GM23248 (cell line): ENCODE results near the gene PRKCE. TPM values are rescaled to one million over a fixed set of nuclear protein-coding genes. Genes with fewer than 3 reads are reported as not detected.

Experiments
- DNase-seq: peaks from one replicate; pipeline ENCODE4 v3.0.0-alpha.2; 2015
- H2AFZ ChIP-seq: fragments of 200-600 bp; sonication (generic); 2 replicates; pipeline ENCODE4 v1.6.1; 2016; ENCODE audit warnings: antibody characterized with exemption
- H3F3A ChIP-seq: fragments of 200-600 bp; sonication (generic); 2 replicates; pipeline ENCODE4 v1.6.1; 2016; ENCODE audit warnings: mild to moderate bottlenecking, antibody characterized with exemption, mixed run types; ENCODE audit not compliant: insufficient read depth
- H3K27ac ChIP-seq: fragments of 200-600 bp; sonication (generic); 2 replicates; pipeline ENCODE4 v1.5.1; 2016; ENCODE audit warnings: mild to moderate bottlenecking
- H3K27me3 ChIP-seq: fragments of 200-600 bp; sonication (generic); replicated peaks from 2 replicates; pipeline ENCODE4 v1.6.1; 2016; ENCODE audit warnings: mild to moderate bottlenecking; ENCODE audit not compliant: insufficient read depth
- H3K36me3 ChIP-seq: fragments of 200-600 bp; sonication (generic); 2 replicates; pipeline ENCODE4 v1.6.1; 2016; ENCODE audit warnings: low read depth, mild to moderate bottlenecking
- H3K4me1 ChIP-seq: fragments of 200-600 bp; sonication (generic); 2 replicates; pipeline ENCODE4 v1.6.1; 2016; ENCODE audit warnings: mild to moderate bottlenecking; ENCODE audit not compliant: insufficient read depth
- H3K4me2 ChIP-seq: fragments of 200-600 bp; sonication (generic); one replicate; pipeline ENCODE4 v1.6.1; 2016; ENCODE audit warnings: mild to moderate bottlenecking; ENCODE audit not compliant: unreplicated experiment
- H3K4me3 ChIP-seq: fragments of 200-600 bp; sonication (generic); 2 replicates; pipeline ENCODE4 v1.5.1; 2016; ENCODE audit warnings: mild to moderate bottlenecking
- H3K79me2 ChIP-seq: fragments of 200-600 bp; sonication (generic); 2 replicates; pipeline ENCODE4 v1.6.1; 2016; ENCODE audit warnings: mild to moderate bottlenecking; ENCODE audit not compliant: insufficient read depth
- H3K9ac ChIP-seq: fragments of 200-600 bp; sonication (generic); 2 replicates; pipeline ENCODE4 v1.6.1; 2016; ENCODE audit warnings: mild to moderate bottlenecking
- H3K9me2 ChIP-seq: fragments of 200-600 bp; sonication (generic); 2 replicates; pipeline ENCODE4 v1.6.1; 2016; ENCODE audit warnings: mixed run types, mild to moderate bottlenecking, moderate library complexity; ENCODE audit not compliant: insufficient read depth
- H3K9me3 ChIP-seq: fragments of 200-600 bp; sonication (generic); one replicate; pipeline ENCODE4 v1.6.1; 2017; ENCODE audit warnings: low read depth
- H4K20me1 ChIP-seq: fragments of 200-600 bp; sonication (generic); 2 replicates; pipeline ENCODE4 v1.6.0; 2016; ENCODE audit not compliant: insufficient read depth
- EZH2 ChIP-seq: fragments of 200-600 bp; sonication (generic); IDR thresholded peaks from 2 replicates; pipeline ENCODE4 v1.6.1; 2018; ENCODE audit warnings: antibody characterized with exemption, mild to moderate bottlenecking; ENCODE audit not compliant: insufficient read depth, poor library complexity, severe bottlenecking
- EZH2phosphoT487 ChIP-seq: fragments of 200-600 bp; sonication (generic); IDR thresholded peaks from 2 replicates; pipeline ENCODE4 v1.6.1; 2018; ENCODE audit warnings: antibody characterized with exemption, moderate library complexity, mild to moderate bottlenecking, low read depth; ENCODE audit not compliant: insufficient read depth
- WGBS, 2 experiments: methylation state at CpG; one replicate each; pipeline ENCODE4 v1.1.6; 2015 to 2017; ENCODE audit warnings: low lambda C conversion rate in 2 of 2, low coverage in 1 of 2; ENCODE audit errors: missing lambda C conversion rate in 2 of 2; 5-methylcytosine and 5-hydroxymethylcytosine counted together
- in situ Hi-C: fragments of 300-500 bp; cut with MboI; formaldehyde crosslinking; loops from 2 replicates; pipeline ENCODE4 v1.15.0; 2020
- polyA plus RNA-seq: library from polyadenylated mRNA; unstranded; fragments of >200 nt; fragmentation: Nextera tagmentation; extraction: Ambion mirVana; gene quantifications from 2 replicates; pipeline ENCODE4 v1.2.1, GENCODE V29; 2016
- total RNA-seq: library from RNA; depleted of rRNA; stranded (reverse); fragments of >200 nt; shearing (Covaris generic); gene quantifications from 2 replicates; pipeline ENCODE4 v1.2.3, GENCODE V29; 2014

Gene PRKCE
- total and polyA plus RNA-seq, 2 experiments from 2014 or later = 5.9 to 7.0 TPM

DNA sequence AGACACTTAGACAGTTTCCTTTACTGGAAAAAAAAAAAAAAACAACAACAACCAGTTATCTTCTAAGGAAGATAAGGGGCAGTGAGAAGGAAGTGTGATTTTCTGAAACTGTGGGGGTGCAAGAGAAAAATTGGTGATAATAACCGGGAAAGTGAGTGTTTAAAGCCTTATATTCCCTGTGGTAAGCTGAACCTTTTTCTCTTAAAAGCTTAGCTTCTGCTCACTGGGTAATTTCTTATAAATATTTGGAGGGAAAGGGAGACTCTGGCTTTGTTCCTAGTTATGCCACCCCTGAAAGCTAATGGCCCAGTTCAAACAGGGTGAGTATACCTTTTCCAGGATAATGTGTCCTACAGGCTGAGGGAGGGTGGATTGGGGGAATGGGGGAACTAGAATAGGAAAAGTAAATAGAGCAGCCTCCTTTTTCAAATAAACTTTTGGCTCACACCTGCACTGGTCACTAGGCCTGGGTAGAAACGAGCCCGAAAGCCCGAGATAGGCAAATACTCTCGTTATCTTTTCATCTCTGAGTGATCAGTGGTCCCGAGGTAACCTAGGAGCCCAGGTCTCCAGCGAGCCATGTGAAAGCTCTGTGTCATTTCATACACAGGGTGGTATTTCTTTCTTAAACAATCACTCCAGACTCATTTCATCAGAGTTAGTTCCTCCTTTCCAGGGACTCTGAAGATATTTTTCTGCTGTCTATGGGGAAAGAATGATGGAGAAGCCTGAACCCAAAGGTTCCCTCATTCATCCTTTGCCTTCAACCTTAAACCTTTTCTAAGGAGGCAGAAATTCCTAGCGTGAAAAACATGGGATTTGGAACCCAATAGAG lies 24.9 kb upstream of the PRKCE start:
- Histone ChIP-seq H3K4me2 (no peak overlapping the region), H3K36me3 (no peaks in the 10 kb centered on the region), H3K4me3 (no peak overlapping the region), H3K79me2 (no peaks in the 10 kb centered on the region), H2AFZ (no peak overlapping the region), H4K20me1 (no peaks in the 10 kb centered on the region), H3K9ac (no peak overlapping the region), H3F3A (no peaks in the 10 kb centered on the region), H3K4me1 (no peaks in the 10 kb centered on the region), H3K9me3 (no peaks in the 10 kb centered on the region), H3K27me3 (no peaks in the 10 kb centered on the region), H3K27ac (no peak overlapping the region), H3K9me2 (no peaks in the 10 kb centered on the region)
- TF ChIP-seq EZH2 (no peak), EZH2phosphoT487 (no peak)
- 80 to 81% methylated on average over 8 of the region's 8 CpGs for WGBS, 2 experiments
- DNase-seq = no peak
- in situ Hi-C loops = no loop called here

DNA sequence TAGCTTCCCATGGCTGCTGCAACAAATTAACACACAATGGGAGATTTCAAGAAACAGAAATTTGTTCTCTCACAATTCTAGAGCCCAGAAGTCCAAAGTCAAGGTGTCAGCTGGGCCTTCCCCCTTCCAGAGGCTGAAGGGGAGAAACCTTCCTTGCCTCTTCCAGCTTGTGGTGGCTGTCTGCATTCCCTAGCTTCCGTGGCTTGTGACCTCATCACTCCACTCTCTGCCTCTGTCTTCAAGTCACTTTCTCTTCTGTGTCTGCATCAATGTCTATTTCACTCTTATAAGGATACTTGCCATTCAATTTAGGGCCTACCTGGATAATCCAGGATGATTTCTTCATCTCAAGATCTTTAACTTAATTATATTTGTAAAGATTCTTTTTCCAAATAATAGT lies 23.6 kb upstream of the PRKCE start:
- Histone ChIP-seq H3K9ac (no peak overlapping the region), H3K4me3 (no peak overlapping the region), H3K36me3 (no peaks in the 10 kb centered on the region), H3K4me2 (no peak overlapping the region), H2AFZ (no peak overlapping the region), H3K4me1 (no peaks in the 10 kb centered on the region), H3K9me2 (no peaks in the 10 kb centered on the region), H3F3A (no peaks in the 10 kb centered on the region), H3K79me2 (no peaks in the 10 kb centered on the region), H3K9me3 (no peaks in the 10 kb centered on the region), H3K27ac (no peak overlapping the region), H3K27me3 (no peaks in the 10 kb centered on the region), H4K20me1 (no peaks in the 10 kb centered on the region)
- peak; percentile 58 for DNase-seq
- TF ChIP-seq EZH2phosphoT487 (no peak), EZH2 (no peak)
- WGBS, 2 experiments = 33 to 42% methylated on average over 1 of the region's 1 CpG
- in situ Hi-C loops = no loop called here

DNA sequence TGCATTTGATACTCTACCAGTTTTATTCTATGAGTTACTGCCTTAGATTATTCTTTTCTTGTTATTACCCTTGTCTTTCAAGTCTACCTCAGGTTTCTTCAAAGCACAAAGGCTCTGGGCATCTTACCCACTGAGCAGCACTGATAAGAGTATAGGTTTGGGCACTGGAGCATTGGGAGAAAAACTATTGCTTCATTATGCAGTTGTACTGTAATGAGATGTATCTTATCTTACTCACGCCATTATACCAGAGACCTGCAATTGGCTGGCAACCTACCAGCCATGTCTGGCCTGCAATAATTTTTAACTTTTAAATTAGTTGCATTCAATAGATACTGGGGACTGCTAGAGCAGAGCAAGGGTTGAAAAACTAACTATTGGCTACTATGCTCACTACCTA lies 21.5 kb upstream of the PRKCE start:
- in situ Hi-C loops = no loop called here
- TF ChIP-seq EZH2phosphoT487 (no peak), EZH2 (no peak)
- H3K27me3 ChIP-seq = no peaks in the 10 kb centered on the region

DNA sequence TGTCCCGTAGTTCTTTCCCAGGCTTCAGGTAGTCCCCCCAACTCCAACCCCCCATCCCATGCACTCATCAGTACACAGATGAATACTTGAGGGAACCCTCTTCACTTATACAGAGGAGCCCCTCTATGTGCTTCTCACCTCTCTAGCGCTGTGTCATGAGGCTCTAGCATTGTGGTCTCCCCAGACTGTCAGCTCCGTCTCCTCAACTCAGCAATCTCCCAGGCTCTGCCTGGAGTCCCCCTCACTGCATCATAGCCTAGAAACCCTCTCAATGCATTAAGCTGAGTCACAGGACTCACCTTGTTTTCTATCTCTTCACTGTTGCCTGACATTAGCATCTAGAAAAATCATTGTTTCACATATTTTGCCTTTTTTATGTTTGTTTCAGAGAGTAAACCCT lies 20.2 kb upstream of the PRKCE start:
- no peak overlapping the region for H2AFZ ChIP-seq
- H3K27ac ChIP-seq = no peak overlapping the region
- H4K20me1 ChIP-seq = no peaks in the 10 kb centered on the region
- in situ Hi-C loops = no loop called here
- H3K36me3 ChIP-seq = no peaks in the 10 kb centered on the region
- no peak overlapping the region for H3K9ac ChIP-seq
- WGBS, 2 experiments = 85 to 91% methylated on average over 3 of the region's 3 CpGs
- H3K4me3 ChIP-seq = no peak overlapping the region
- H3K9me3 ChIP-seq = no peaks in the 10 kb centered on the region
- no peaks in the 10 kb centered on the region for H3K4me1 ChIP-seq
- no peaks in the 10 kb centered on the region for H3K27me3 ChIP-seq
- no peaks in the 10 kb centered on the region for H3K79me2 ChIP-seq
- H3F3A ChIP-seq = no peaks in the 10 kb centered on the region
- H3K9me2 ChIP-seq = no peaks in the 10 kb centered on the region
- no peak overlapping the region for H3K4me2 ChIP-seq
- TF ChIP-seq EZH2phosphoT487 = no peak
- TF ChIP-seq EZH2 = no peak
- DNase-seq = no peak

More for the DNA sequence above, 21.5 kb upstream of the PRKCE start:
- no peaks in the 10 kb centered on the region for H3K9me3 ChIP-seq
- H3K9ac ChIP-seq = no peak overlapping the region
- no peaks in the 10 kb centered on the region for H3K9me2 ChIP-seq
- no peaks in the 10 kb centered on the region for H4K20me1 ChIP-seq
- H3F3A ChIP-seq = no peaks in the 10 kb centered on the region
- no peak overlapping the region for H2AFZ ChIP-seq
- 66 to 86% methylated on average over 1 of the region's 1 CpG for WGBS, 2 experiments
- no peaks in the 10 kb centered on the region for H3K4me1 ChIP-seq
- H3K79me2 ChIP-seq = no peaks in the 10 kb centered on the region
- no peak overlapping the region for H3K4me3 ChIP-seq
- H3K27ac ChIP-seq = no peak overlapping the region
- no peak for DNase-seq
- no peaks in the 10 kb centered on the region for H3K36me3 ChIP-seq
- H3K4me2 ChIP-seq = no peak overlapping the region

DNA sequence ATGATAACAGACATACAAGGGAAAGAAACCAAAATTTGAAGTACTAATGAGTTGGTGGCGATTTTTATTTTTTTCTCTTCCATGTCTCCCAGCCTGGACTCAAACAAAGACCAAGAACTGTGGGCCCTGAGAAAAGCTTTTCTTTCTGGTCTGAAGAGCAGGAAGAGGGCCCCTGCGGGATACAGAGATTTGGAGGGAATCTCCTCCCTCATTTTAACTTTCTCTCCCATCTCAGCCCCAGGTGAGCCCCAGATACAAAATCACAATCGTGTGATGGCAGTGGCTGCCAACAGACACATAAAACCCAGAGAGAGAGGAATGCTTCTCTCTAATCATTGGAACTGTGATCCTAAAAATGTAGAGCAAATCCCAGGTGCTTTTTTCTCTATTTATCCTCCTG lies 19.5 kb upstream of the PRKCE start:
- Histone ChIP-seq H3K9me2 (no peaks in the 10 kb centered on the region), H3K79me2 (no peaks in the 10 kb centered on the region), H4K20me1 (no peaks in the 10 kb centered on the region), H3K4me2 (no peak overlapping the region), H3K9me3 (no peaks in the 10 kb centered on the region), H2AFZ (no peak overlapping the region), H3F3A (no peaks in the 10 kb centered on the region), H3K9ac (no peak overlapping the region), H3K4me3 (no peak overlapping the region), H3K36me3 (no peaks in the 10 kb centered on the region), H3K4me1 (no peaks in the 10 kb centered on the region), H3K27ac (no peak overlapping the region), H3K27me3 (no peaks in the 10 kb centered on the region)
- no peak for DNase-seq
- WGBS, 2 experiments = 81 to 83% methylated on average over 3 of the region's 3 CpGs
- TF ChIP-seq EZH2 (no peak), EZH2phosphoT487 (no peak)
- in situ Hi-C loops = no loop called here
